GM18861 (cell line): ENCODE measurements around the gene FEM1C.

Source experiments
- ATAC-seq: cut with Tn5 transposase; IDR thresholded peaks from one replicate; pipeline ENCODE4 v1.9.1; 2021; ENCODE audit not compliant: unreplicated experiment

The FEM1C gene

GRCh38 chr5:115524199-115524847 is 20.3 kb downstream of the FEM1C start:
- no peak for ATAC-seq

- ATAC-seq, result no peak
These were observed 21.7 kb downstream of the FEM1C start for GRCh38 chr5:115522832-115523403.

GRCh38 chr5:115520191-115520590 is 24.4 kb downstream of the FEM1C start:
- no peak for ATAC-seq

DNA sequence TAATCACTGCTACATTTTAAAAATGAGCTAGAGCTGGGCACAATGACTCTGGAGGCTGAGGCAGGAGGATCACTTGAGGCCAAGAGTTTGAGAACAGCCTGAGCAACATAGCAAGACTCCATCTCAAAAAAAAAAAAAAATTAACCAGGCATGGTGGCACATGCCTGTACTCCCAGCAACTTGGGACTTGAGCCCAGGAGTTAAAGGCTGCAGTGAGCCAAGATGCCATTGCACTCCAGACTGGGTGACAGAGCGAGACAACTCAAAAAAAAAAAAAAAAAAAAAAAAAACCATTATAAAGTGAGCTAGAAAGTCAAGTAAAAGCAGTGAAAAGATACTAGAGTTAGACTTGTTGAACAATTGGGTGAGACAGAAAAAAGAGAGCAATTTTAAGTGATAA is 28.2 kb downstream of the FEM1C start:
- no peak for ATAC-seq

GRCh38 chr5:115514220-115514619 is 30.4 kb downstream of the FEM1C start:
- ATAC-seq, result no peak

DNA sequence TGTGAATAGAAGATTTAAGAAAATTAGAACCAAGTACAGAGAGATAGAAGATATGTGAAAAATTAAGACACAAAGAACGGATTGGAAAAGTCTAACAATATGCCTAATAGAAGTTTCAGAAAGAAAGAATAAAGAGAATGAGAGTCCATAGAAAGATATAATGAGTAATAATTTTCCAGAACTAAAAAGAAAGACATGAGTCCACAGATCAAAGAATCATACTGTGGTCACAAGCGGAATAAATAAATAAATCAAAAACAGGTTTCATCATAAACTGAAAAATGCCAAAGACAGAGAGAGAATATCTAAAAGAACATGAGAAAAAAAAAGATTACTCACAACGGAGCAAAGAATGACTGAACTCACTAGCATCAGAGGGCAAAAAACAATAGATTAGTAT is 32.9 kb downstream of the FEM1C start:
- no peak for ATAC-seq

- ATAC-seq, result no peak
These were observed 34.4 kb downstream of the FEM1C start for GRCh38 chr5:115510145-115510645.

GRCh38 chr5:115509547-115509946 is 35.0 kb downstream of the FEM1C start:
- ATAC-seq, result no peak

DNA sequence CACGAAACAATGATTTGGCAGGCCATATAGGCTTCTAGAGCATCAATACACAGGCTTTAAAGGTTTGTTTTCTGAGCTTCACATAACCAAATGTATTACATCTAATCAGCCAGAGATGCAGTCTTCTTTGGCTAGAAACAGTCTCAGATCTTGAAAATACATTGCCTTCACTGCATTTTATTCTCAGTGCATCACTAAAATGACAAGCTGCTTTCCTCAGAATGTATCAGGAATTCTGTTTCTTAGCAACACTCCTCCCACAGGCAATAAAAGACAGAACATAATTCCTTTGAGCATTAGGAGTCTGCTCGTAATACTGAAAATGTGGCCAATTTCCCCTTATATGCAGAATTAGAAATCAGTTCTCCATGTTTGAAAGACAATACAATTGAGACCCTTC is 36.9 kb downstream of the FEM1C start:
- ATAC-seq, result no peak

DNA sequence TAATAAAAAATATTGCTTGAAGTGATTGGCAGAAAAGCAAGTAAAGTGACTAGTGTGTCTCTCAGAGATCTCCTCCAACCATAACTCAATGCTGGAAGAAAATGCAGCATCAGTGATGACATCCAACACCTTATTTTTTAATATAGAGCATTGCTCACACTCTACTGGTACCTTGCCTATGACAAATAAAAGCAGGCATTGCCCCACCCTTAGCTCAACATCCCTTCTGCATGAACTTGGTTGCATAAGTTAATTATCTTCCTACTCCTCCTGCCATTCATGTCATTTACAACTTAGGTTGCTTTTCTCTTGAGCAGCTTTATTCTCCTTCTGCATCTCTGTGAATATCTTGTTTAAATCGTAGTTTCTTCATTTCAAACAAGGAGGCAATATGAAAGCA is 41.2 kb downstream of the FEM1C start:
- ATAC-seq, result no peak

- ATAC-seq, result no peak
These were observed 42.9 kb downstream of the FEM1C start for GRCh38 chr5:115501464-115502210.

- no peak for ATAC-seq
These were observed 44.4 kb downstream of the FEM1C start for GRCh38 chr5:115500225-115500624.

DNA sequence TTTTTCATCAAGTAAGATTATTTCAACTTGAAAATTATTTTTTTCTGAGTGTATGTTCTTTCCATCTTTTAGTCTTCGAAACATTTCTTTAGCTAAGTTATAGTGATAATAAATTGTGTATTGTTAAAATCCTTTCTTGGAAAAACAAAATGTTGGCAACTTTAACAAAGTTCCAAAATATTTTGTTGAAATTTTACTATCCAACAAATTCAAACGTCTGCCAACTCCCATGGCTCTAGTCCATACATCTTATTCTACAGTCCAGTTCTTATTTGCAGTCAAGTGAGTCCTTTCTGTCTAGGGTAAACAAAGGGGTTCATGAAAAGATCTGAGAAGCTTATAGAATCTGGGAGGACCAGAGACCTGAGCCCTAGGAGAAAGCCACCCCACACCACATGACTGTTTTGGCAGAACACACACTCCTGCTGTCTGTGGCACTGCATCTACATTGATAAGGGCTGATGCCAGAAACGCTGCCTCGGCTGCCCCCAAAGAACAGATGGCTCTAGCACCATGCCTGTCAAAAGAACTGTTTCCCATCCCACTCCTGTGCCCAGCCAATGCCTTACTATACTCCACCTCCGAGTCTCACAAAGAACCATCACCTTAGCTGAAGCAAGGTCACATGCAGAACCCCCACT is 47.5 kb downstream of the FEM1C start:
- ATAC-seq, result no peak

GRCh38 chr5:115494570-115495289 is 49.8 kb downstream of the FEM1C start:
- peak; percentile 39 for ATAC-seq

DNA sequence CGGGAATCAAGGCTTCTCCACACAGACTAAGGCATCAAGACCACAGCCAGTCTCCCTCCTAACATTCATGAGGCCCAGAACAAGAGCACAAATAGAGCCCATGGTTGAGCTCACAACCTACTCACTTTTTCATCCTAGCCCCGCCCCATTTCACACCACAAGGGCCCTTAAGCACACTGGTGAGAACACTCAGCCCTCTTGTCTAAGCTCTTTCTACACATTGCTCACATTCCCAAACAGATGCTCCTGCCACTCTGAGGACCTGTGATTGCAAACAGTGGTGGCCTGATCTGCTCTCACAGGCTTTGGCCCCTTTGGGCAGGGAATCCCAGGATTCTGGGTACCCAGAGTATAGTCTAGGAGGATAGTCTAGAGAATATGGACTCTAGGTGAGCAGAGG is 54.0 kb downstream of the FEM1C start:
- ATAC-seq, result no peak

GRCh38 chr5:115489733-115490132 is 54.8 kb downstream of the FEM1C start:
- ATAC-seq, result no peak

- peak; percentile 53 for ATAC-seq
These were observed 56.8 kb downstream of the FEM1C start for GRCh38 chr5:115487756-115488155.

GRCh38 chr5:115487168-115487567 is 57.4 kb downstream of the FEM1C start:
- no peak for ATAC-seq

DNA sequence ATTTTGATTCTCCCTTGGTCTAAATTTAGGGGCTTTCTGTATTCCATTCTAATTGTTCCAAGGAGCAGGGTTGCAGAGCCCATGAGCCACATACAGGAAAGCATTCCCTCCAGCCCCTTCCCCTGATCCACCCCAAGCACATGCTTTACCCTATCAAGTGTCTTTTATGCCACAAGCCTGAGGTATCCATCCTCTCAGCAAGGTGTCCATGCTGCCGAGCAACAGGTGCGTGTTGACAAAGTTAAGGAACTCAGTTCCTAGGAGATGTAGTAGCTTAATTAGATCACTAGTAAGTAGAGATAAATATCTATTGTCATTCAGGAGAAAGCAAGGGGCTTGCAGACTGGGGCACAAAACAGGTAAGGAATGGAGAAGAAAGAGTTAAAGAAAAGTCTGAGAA is 57.8 kb downstream of the FEM1C start:
- no peak for ATAC-seq

DNA sequence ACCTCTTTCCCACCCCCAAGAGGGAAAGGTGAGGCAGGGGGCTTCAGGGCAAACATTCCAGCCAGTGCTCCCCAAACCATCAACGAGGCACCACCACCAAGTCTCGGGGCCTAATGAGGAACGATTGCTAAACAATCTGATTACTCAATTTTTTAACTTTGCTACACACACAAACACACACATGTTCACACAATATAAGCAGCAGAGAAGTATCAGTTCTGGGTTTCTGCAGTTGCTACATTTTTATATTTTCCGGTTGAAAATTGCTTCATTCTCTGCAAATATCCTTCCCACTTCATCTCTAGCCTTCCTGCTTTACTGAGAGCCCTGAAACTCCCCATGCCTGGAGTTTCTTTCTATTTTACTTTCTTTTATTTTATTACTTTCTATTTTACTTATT is 60.2 kb downstream of the FEM1C start:
- ATAC-seq, result no peak

DNA sequence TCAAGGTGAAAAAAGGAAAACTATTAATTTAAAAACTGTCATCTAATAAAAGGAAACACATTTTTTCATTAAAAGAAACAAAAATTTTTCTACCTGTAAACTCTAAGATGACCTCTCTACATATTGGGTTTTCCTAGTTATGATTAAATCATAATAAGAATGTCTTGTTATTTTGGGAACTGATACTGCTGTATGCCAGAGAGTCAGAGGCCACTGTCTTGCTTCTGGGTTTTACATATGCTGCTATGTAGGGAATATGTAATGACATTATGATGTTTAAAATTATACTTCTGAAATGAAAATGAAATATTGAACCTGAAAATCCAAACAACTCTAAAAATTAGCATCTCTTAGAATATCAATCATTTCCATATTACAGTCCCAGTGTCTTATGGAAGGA is 63.7 kb downstream of the FEM1C start:
- no peak for ATAC-seq
